ENCODE results near the gene ALPK1.

- TF ChIP-seq SNAI2 (CRISPR knock-in tag; IDR thresholded peaks at IDR 0.05) (no peak), TOX (CRISPR knock-in tag; IDR thresholded peaks at IDR 0.05; ENCODE audit: borderline replicate concordance) (no peak), RARB (CRISPR knock-in tag; IDR thresholded peaks at IDR 0.05) (no peak), CSDC2 (CRISPR knock-in tag; IDR thresholded peaks at IDR 0.05) (no peak), ZFP3 (CRISPR knock-in tag; IDR thresholded peaks at IDR 0.05) (no peak), ISL1 (CRISPR knock-in tag; IDR thresholded peaks at IDR 0.05) (no peak), TSHZ2 (CRISPR knock-in tag; IDR thresholded peaks at IDR 0.05) (no peak), GLIS3 (CRISPR knock-in tag; IDR thresholded peaks at IDR 0.05) (no peak)
Measured at GRCh38 chr4:112316360-112316759, 19.2 kb downstream of the ALPK1 start.
